ENCODE results near the gene GALNT1. TPM values are rescaled to one million over a fixed set of nuclear protein-coding genes. Genes with fewer than 3 reads are reported as not detected.

Gene GALNT1
- total and polyA plus RNA-seq, 9 of the 15 experiments (the other 6 are each of a cell fraction or from before 2014, with no cell fraction given): 14.4 to 54.1 (median 36.6) TPM

DNA sequence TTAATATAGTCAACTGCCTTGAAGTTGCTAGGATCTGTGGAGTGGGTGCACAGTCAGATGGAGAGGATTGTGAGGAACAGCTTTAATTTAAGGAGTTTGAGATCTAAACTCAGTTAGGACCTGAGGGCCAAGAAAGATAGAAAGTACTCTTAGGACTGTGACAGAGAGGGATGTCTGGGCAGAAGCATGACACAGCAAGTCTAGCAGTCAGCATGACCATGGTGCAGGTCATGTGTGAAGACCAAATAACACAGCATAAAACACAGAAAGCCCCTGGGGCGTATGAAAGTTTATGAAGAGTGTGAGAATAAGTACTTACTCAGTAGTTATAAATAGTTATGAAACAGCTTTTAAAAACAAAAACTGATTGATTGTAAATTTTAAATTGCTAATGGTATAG is 107.2 kb downstream of the GALNT1 start (continued):
- TF ChIP-seq HDGF (IDR thresholded peaks at IDR 0.05) (no peak), BACH1 (tag; IDR thresholded peaks at IDR 0.05) (peak; percentile 83), ARID2 (IDR thresholded peaks at IDR 0.05) (no peak), NCOA2 (IDR thresholded peaks at IDR 0.05; ENCODE audit: partially characterized antibody in 2 of 2) (no peak), FOXA1 (IDR thresholded peaks at IDR 0.05; ENCODE audit: borderline replicate concordance) (no peak), SRSF9 (IDR thresholded peaks at IDR 0.05; ENCODE audit: borderline replicate concordance, low read depth, low read length) (no peak), GABPB2 (CRISPR knock-in tag; conservative IDR thresholded peaks at IDR 0.05) (no peak), EP300 (IDR thresholded peaks at IDR 0.05; ENCODE audit: low read length) (0 out of 2 replicates have a peak, but pooled peaks have one; percentile 19), KLF1 (tag; IDR thresholded peaks at IDR 0.05) (no peak), KDM5B (IDR thresholded peaks at IDR 0.05; ENCODE audit: insufficient replicate concordance, low read depth, low read length) (no peak), NONO (IDR thresholded peaks at IDR 0.05; ENCODE audit: low read depth in 2 of 2, low read length in 1 of 2) (no peak), ELF1 (tag; IDR thresholded peaks at IDR 0.05) (no peak), PKNOX1 (IDR thresholded peaks at IDR 0.05) (peak; percentile 61), TOE1 (IDR thresholded peaks at IDR 0.05; ENCODE audit: borderline replicate concordance) (no peak), TOE1 (CRISPR knock-in tag; IDR thresholded peaks at IDR 0.05; ENCODE audit: borderline replicate concordance, low read depth) (no peak), HDAC8 (tag; IDR thresholded peaks at IDR 0.05) (no peak), EP400 (IDR thresholded peaks at IDR 0.05) (no peak), STAG1 (CRISPR knock-in tag; IDR thresholded peaks at IDR 0.05; ENCODE audit: borderline replicate concordance) (no peak), ARID1B (IDR thresholded peaks at IDR 0.05) (peak; percentile 17; the same call in 1 of the 2 replicates), BRF1 (IDR thresholded peaks at IDR 0.05; ENCODE audit: borderline replicate concordance, extremely low read depth, insufficient read length) (no peak), ZBTB34 (CRISPR knock-in tag; IDR thresholded peaks at IDR 0.05) (no peak), PYGO2 (tag; IDR thresholded peaks at IDR 0.05) (no peak)
- TF ChIP-seq, protein P1, sequence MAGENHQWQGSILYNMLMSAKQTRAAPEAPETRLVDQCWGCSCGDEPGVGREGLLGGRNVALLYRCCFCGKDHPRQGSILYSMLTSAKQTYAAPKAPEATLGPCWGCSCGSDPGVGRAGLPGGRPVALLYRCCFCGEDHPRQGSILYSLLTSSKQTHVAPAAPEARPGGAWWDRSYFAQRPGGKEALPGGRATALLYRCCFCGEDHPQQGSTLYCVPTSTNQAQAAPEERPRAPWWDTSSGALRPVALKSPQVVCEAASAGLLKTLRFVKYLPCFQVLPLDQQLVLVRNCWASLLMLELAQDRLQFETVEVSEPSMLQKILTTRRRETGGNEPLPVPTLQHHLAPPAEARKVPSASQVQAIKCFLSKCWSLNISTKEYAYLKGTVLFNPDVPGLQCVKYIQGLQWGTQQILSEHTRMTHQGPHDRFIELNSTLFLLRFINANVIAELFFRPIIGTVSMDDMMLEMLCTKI (IDR thresholded peaks at IDR 0.05; ENCODE audit: partially characterized antibody): no peak

All from K562 (cell line).